CD4-positive, alpha-beta T cell treated with Interleukin-15 for 4 hours (primary cell): Measurements from ENCODE around the gene SLC4A7.
"Not testable (repeated sequence)": the region's sequence is repeated elsewhere in the genome, so short reads cannot be mapped to it uniquely, and the experiment has no call there.

ENCODE experiments used
- DNase-seq: peaks from one replicate; pipeline ENCODE4 v3.0.0-alpha.2; 2020; ENCODE audit warnings: low spot score

SLC4A7 gene

DNA sequence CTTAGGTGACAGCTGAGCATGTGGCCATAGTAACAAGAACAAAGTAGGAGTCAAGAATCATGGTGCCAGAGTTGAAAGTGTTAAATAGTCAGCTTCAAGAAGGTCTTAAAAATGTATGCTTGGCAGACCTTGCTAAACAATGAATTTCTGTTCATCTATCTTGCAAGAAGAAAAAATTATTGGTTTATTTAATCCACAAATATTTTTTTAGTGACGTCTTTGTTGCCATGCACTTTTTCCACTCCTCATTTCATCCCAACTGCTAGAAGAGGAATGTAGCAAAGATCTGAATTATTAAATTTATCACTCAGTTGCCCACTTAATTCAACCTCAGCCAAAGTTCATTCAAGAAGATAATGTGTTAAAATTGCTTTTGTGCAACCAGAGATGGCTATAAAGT lies 3.2 kb upstream of the SLC4A7 start:
- no peak for DNase-seq

DNA sequence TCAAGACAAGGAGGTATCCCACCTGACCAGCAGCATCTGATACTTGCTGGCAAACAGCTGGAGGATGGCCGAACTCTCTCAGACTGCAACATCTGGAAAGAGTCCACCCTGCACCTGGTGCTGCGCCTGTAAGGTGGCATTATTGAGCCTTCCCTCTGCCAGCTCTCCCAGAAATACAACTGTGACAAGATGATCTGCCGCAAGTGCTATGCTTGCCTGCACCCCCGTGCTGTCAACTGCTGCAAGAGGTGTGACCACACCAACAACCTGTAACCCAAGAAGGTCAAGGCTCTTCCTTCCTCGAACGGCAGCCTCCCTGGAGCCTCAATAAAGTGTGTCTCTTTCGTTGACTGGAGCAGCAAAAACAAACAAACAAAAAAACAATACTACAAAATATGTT lies 2.2 kb upstream of the SLC4A7 start:
- DNase-seq: peak; percentile 10

DNA sequence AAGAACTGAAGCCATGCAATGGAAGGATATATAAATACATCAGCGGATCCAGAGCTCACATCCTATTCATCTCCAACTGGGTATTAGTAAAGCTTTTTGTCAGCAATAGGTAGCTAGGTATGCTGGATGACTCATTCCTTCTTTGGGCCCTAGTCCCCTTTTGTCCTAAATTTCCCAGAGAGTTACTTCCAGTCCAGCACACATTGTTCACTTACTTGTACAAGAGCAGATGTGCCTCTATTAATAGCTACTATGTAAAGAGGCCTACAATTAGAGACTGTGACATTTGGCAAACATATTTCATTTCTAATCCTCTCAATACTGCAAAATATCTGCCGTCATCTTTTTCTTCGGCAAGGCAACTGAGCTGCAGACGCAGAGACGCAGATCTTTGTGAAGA lies 1.7 kb upstream of the SLC4A7 start:
- no peak for DNase-seq

DNA sequence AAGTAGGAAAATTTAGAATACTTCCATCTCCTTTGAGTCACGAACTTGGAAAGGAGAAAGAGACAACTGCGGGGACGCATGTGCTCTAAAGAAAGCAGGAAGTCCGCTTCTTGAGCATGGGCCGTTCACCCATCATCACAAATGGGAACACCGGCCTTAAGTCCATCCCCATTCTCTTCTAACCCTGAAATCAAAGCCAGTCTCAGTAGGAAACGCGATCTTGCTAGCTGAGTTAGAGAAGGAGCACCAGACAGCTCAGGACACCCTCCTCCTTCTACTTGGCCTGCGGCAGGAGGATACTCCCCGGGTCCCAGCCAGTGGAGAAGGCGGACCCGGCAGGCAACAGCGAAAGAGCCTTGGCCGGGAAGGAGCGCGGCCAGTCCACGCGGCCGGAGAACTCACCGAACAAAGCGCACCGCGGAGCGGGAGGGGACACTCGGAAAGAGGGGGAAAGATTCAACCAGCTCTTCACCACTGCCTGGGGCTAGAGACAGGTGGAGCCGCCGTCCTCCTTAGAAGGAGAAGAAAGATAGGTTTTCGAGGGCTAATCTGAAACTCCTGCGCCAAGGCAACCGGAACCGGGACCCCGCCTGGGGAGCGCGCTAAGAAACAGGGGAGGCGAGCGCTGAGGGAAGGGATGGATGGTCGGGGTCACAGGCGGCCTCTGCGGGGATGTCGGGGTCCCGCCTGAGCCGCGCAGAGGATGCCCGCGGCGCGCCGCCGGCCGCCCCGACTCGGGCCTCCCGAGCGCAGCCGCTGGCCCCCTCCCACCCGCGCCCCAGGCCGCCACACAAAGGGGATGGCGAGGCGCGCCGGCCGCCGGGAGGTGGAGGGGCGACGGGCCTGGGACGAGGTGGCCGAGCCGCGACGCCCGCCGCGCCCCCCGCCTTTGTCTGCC lies 818 bp downstream of the SLC4A7 start:
- peak; percentile 24 for DNase-seq

DNA sequence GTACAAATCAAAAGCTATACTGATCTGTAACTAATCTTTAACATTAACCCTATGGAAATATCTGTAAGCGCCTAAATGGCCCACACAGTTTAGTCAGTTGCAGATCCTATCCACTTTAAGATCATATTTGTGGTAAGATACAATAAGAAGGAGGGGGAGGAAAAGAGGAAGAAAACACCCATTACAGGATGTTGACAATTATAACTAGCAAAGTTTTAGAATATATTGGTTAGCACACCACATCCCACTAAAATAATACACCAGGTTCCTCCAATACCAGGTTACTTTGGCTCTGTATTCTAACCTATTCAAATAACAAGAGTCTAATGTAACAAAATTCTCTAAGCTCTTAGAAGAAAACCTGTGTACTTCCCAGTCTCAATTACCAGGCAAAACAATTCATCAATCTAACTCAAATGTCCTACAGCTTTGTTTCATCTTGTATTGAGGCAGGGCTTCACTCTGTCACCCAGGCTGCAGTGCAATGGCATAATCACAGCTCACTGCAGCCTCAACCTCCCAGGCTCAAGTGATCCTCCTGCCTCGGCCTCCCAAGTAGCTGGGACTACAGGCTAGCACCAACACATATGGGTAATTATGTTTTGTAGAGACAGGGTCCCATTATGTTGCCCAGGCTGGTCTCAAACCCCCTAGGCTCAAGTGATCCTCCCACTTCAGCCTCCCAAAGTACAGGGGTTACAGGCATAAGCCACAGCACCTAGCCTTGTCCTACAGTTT lies 4.2 kb downstream of the SLC4A7 start:
- peak; percentile 26 for DNase-seq

DNA sequence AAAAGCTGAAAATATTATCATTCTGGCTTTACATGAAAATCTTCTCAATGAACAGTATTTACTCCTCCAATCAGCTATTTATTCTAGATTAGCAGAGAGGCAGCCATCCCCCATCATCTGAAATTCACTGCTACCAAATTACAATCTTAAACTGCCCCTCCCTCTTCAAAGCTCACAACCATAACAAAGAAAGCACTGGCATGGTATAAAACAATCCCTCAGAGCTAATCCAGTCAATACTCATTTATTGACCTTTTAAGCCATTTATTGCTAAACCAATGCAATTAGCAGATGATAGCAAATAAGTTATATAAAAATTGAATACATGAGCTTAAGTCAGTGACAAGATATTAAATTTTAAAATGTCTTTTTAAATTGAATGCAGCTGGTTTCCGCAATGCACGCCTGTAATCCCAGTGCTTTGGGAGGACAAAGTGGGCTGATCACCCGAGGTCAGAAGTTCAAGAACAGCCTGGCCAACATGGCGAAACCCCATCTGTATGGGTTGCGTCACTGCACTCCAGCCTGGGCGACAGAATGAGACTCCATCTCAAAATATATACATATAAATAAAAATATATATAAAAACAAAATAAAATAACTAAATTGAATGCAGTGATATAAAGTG lies 12.1 kb downstream of the SLC4A7 start:
- no peak for DNase-seq

DNA sequence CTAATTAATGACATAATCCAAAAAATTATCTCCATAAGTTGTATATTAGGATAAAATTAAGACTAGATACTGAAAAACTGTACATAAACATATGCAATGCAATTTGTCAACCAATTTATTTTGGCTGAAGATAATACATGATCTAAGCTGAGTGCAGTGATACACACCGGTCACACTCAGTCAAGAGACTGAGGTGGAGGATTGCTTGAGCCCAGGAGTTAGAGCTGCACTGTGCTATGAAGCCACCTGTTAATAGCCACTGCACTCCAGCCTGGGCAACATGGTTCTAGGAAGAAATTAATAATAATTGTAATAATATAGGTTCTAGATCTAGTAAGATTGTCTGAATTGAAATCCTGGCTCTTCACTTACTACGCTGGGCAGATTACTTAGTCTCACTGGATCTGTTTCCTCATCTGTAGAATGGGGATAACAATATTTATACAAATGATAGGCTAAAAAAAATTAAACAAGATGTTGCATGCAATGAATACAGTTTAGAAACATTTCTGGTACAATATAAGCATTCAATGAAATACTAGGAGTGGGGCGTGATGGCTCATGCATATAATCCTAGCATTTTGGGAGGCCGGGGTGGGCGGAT lies 15.8 kb downstream of the SLC4A7 start:
- no peak for DNase-seq

DNA sequence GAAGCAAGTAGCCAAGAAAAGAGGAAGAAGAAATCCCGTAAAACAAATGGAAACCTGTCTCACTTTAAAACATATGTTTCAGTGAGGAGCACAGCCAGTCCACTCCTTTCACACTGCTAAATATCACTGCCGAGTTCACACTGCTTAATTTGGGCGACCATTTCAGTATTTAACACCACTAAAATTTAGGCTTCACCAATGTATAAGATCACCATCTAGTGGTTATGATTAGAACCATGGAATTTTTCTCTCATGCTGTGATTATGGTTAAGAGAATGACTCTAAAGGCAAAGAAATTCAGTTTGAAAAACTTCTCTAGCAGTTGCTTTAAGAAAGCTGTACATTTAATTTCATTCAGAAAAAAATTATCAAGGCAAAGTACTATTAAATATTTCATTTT lies 16.6 kb downstream of the SLC4A7 start:
- DNase-seq: peak; percentile 63

DNA sequence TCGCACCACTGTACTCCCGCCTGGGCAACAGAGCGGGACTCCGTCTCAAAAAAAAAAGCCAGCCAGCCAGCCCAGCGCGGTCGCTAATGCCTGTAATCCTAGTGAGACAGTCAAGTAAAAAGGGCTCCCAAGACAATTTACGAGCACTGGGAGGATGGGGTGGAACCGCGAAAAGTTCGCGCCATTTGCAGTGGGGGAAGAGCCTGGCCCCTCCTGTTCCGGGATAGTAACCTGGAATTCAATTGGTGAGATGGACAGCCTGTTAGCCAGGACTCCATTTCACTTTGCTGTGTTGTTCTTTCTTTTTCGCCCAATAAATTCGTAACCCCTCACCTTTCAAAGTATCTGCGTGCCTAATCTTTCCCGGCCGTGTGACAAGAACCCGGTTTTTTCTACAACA lies 19.5 kb downstream of the SLC4A7 start:
- no peak for DNase-seq

DNA sequence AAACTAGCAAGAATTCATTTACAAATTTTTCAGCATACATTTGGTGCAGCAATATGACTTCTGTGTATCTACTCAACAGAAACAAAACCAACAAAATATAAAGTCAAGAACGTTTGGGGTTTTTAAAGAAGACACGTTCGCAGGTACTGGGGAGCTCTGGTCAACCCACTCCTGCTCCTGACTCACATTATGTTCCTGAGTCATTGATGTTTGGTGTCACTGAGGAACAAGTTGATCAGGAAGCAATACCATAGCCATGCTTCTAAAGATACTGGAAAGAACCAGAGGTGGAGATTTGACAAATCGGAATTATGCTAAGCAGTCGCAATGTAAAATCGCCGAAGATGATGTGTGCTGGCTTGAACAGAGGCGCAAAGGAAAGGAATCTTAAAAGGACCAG lies 22.0 kb downstream of the SLC4A7 start:
- no peak for DNase-seq

DNA sequence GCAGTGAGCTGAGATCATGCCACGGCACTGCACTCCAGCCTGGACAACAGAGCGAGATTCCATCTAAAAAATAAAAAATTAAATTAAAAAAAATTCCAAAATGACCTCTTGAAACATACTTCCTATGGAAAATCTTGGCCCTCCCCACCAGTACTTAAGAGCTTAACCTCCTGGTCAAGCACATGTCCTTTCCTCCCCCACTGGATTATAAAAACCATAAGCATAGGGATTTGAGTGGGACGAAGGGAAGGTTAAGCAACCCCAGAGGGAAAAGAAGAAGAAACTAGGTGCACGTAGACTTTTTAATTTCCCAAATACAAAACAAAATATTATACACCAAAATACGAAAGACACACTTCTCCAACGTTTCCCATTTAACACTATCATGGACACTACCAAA lies 25.3 kb downstream of the SLC4A7 start:
- no peak for DNase-seq

DNA sequence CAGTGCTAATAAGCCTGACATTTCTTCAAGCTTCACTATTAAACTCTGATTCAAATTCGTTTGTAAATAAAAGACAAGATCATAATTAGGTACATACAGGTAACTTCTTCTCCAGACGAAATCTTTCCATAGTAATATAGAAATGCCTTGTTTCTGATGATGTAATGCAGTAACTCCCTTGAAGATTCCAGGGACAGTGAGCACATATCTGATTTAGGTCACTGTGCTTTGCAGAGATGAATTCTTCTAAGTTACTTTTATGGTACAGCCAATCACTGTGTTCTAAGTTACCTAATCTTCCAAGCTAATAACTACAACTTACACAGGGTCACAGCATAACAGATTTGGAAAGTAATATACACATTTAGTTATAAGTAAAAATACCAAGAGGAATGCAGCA lies 27.6 kb downstream of the SLC4A7 start:
- no peak for DNase-seq

DNA sequence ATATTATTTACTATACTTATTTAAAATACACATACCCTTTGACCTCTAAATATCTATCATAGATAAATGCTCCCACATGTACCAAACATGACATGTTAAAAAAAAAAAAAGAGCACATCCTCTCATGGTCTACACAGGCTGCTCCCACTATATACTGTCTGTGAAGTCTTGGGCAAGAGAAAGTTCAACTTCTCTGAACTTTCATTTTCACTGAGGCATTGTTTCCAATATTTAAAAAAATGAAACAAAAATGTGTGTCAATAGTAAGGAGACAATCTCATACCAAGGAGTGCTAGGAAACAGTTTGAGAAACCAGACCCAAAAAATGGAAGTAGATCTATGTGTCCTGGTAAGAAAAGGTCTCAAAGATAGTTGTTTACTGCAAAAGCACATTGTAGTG lies 29.3 kb downstream of the SLC4A7 start:
- DNase-seq: no peak

DNA sequence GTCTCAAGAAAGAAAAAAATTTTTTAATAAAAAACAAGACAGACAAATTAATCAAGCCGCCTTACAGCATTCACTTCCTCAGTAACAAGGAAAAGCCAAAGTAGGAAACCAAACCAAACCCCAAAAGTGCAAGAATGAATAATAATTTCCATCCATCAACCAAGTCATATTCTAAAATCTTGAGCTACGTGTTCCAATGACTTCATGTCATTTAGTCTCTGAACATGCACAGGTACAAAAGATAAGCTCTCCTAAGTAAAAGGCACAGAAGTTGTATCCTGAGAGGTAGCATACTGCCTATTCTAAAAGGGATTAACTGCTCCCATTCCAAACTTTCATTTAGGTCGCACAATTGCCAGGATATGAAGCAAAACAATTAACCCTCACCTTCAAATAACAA lies 29.7 kb downstream of the SLC4A7 start:
- DNase-seq: no peak

DNA sequence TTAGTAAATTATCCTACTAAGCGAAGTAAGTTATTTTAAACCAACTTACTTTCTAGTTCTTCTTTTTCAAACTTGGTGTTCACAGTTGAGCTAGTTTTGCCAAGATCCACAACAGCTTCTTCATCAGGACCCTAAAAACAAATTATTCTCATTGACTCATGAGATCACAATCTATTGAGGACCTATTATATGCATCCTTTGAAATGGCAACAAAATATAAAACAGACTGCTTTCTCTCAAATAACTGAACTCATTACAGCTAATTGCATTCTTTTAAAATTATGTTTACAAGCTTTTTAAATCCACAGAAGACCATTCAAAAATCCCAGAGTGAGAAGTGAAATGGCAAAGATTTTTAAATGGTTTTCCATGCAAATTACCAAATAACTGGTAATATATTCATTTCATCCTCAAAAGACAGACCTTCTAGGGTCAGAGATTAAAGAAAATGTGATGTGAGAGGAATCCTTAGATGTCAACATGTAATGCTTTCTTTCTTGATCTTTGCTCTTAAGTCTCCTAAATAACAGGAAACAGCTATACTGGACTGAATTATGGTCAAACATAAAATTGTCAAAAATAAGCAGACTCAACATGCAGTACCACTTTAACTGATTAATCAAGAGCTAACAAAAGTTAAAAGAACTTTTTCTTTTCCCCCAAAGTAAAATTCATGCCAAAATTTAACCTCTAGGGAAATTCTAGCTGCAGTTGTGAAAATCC lies 31.7 kb downstream of the SLC4A7 start:
- DNase-seq: no peak

DNA sequence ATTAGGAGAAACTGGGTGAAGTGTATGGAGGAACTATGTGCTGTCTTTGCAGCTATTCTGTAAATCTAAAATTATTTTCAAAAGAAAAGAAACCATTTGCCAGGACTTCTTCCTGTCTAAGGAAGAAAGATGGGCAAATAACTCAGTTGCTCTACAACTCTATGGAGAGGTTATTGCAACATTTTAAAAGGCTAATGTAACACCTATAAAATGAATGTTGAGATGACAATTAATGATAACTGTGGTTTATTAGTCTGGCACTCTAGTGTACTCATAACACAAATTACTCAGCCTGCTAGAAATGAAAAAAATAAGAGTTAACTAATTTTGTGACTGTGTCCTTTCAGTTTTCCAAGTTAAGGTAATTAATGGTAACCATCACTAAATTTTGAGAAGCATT lies 32.3 kb downstream of the SLC4A7 start:
- no peak for DNase-seq

DNA sequence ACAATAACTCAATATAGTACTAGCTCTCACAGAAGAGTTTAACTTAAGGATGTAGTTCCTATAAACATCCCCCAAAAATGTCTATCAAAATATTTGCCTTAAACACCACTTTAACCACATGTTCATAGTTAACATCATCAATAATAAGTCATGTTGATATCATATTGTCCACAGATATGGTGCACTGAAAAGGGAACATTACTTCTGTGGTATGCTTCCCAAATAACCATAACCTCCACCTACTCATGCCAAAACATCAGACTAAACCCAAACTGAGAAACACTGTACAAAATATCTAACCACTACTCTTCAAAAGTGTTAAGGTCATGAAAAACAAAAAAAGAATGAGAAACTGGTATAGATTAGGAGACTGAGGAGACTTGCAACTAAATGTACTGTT lies 32.9 kb downstream of the SLC4A7 start:
- no peak for DNase-seq

DNA sequence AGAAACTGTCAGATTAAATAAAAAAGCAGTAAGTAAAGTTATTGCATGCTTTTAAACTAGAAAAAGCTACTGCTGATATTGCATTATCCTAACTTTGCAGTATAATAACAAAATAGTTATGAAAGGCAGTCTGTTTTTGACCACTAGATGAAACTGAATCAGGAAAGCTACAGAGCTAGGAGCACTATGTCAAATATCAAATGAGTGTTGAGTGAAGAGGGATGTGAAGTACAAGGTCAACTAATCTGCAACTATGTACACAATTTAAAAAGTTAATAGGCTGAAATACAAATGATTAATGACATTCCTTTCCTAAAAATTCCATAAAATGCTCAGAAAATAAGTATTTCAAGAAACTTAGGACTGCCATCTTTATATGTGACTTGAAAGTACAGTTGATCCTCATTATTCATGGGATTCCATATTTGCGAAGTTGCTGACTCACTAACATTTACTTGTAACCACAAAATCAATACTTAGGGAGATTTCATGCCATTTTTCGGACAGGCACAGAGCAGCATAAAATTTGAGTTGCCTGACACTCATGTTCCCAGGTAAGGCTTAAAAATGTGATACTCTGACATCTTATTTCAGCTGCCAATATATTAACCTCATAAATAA lies 34.5 kb downstream of the SLC4A7 start:
- no peak for DNase-seq

DNA sequence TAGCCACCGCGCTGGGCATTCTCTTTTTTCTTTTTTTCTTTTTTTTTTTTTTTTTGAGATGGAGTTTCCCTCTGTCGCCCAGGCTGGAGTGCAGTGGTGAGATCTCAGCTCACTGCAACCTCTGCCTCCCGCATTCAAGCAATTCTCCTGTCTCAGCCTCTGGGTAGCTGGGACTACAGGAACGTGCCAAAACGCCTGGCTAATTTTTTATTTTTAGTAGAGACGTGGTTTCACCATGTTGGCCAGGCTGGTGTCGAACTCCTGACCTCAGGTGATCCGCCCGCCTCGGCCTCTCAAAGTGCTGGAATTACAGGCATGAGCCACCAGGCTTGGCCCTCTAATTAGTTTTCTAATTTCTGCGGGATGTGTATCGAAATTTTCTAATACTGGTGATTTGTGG lies 41.2 kb downstream of the SLC4A7 start:
- DNase-seq: not testable (repeated sequence)

DNA sequence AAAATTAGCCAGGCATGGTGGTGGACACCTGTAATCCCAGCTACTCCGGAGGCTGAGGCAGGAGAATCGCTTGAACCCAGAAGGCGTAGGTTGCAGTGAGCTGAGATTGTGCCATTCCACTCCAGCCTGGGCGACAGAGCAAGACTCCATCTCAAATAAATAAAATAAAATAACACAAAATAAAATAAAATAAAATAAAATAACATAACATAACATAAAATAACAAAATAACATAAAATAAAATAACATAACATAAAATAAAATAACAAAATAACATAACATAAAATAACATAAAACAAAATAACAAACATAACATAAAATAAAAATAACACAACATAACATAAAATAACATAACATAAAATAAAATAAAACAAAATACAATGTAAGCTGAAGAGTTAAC lies 45.8 kb downstream of the SLC4A7 start:
- not testable (repeated sequence) for DNase-seq

DNA sequence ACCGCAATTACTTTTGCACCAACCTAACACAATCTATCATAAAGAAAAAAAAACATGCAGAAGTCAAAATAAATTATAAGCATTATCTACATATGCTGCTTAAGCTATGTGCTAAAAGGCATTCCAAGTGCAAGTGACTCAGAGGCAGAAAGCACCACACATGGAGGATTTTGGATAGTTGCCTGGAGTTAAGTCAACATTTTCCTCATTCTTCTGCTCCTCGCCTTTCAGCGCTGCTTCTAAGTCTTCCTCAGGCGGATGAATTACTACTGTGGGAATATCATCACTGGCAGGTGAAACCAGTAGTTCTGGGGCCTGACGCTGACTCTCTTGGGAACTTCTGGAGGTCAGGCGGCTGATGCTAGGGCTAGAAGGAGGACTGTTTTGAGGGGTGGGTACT lies 53.1 kb downstream of the SLC4A7 start:
- DNase-seq: no peak

DNA sequence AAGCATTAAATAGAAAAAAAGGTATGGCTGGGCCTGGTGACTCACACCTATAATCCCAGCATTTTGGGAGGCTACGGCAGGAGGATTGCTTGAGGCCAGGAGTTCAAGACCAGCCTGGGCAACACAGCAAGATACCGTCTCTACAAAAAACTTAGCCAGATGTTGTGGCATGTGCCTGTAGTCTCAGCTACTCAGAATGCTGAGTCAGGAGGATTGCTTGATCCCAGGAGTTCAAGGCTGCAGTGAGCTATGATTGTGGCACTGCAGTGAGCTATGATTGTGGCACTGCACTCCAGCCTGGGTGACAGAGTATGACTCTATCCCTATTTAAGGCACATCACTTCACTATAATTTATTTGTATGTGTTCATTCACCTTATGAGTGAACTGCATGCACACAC lies 54.3 kb downstream of the SLC4A7 start:
- no peak for DNase-seq
